WTC11 (cell line): ENCODE data around the gene ARHGAP4. TPM values are rescaled to one million over a fixed set of nuclear protein-coding genes. Genes with fewer than 3 reads are reported as not detected.

Experiments
- ATAC-seq: fragments of 200-7000 bp; cut with Tn5 transposase; 2 replicates; pipeline ENCODE4 v1.10.0; 2021; ENCODE audit warnings: mild to moderate bottlenecking, moderate library complexity
- CTCF ChIA-PET: fragments of 300-600 bp; sonication (Branson Sonifier 250); formaldehyde crosslinking; loops from one replicate; lab custom pipeline; 2021; ENCODE audit warnings: antibody characterized with exemption; lab: Charles Lee
- POLR2A ChIA-PET: fragments of 350-600 bp; sonication (Branson Sonifier 250); formaldehyde crosslinking; loops from one replicate; lab custom pipeline; 2021; ENCODE audit warnings: antibody characterized with exemption; lab: Charles Lee
- DNase-seq: peaks from one replicate; pipeline ENCODE4 v3.0.0; 2021; ENCODE audit warnings: low spot score
- H3K27ac Mint-ChIP-seq: 2 replicates; pipeline ENCODE4 v1.8.0; 2021; ENCODE audit warnings: mixed read lengths
- H3K27me3 Mint-ChIP-seq: 2 replicates; pipeline ENCODE4 v1.8.0; 2021; ENCODE audit warnings: low read depth, mild to moderate bottlenecking, moderate library complexity, mixed read lengths
- H3K36me3 Mint-ChIP-seq: 2 replicates; pipeline ENCODE4 v1.8.0; 2021; ENCODE audit warnings: mixed read lengths
- H3K4me1 Mint-ChIP-seq: 2 replicates; pipeline ENCODE4 v1.8.0; 2022; ENCODE audit warnings: mixed read lengths
- H3K4me3 Mint-ChIP-seq: 2 replicates; pipeline ENCODE4 v1.8.0; 2021; ENCODE audit warnings: mild to moderate bottlenecking, moderate library complexity, mixed read lengths
- H3K9me3 Mint-ChIP-seq: 2 replicates; pipeline ENCODE4 v1.8.0; 2021; ENCODE audit warnings: mixed read lengths
- ESRRA ChIP-seq: sonication (generic); formaldehyde crosslinking; IDR thresholded peaks from 2 replicates; pipeline ENCODE4 v1.8.1; 2022; ENCODE audit warnings: mild to moderate bottlenecking, missing genetic modification reagents, borderline replicate concordance
- HMGA2 ChIP-seq: fragments of 250-450 bp; sonication (Bioruptor Pico); IDR thresholded peaks from 2 replicates; pipeline ENCODE4 v1.4.0; 2021; ENCODE audit warnings: mild to moderate bottlenecking, moderate library complexity
- MYBL2 ChIP-seq: sonication (generic); formaldehyde crosslinking; IDR thresholded peaks from 2 replicates; pipeline ENCODE4 v1.8.1; 2023; ENCODE audit warnings: mild to moderate bottlenecking, moderate library complexity, missing genetic modification reagents
- NFATC4 ChIP-seq: fragments of 250-450 bp; sonication (Bioruptor Pico); IDR thresholded peaks from 2 replicates; pipeline ENCODE4 v1.9.0; 2021; ENCODE audit warnings: mild to moderate bottlenecking
- NR2C2 ChIP-seq: sonication (generic); formaldehyde crosslinking; IDR thresholded peaks from 2 replicates; pipeline ENCODE4 v1.8.0; 2022; ENCODE audit warnings: mild to moderate bottlenecking, missing genetic modification reagents
- OVOL2 ChIP-seq: fragments of 250-450 bp; sonication (Bioruptor Pico); IDR thresholded peaks from 2 replicates; pipeline ENCODE4 v1.9.0; 2021; ENCODE audit warnings: mild to moderate bottlenecking, borderline replicate concordance
- RELA ChIP-seq: sonication (generic); formaldehyde crosslinking; IDR thresholded peaks from 2 replicates; pipeline ENCODE4 v1.8.1; 2022; ENCODE audit warnings: missing genetic modification reagents, mild to moderate bottlenecking, borderline replicate concordance
- SMAD3 ChIP-seq: sonication (generic); formaldehyde crosslinking; IDR thresholded peaks from 2 replicates; pipeline ENCODE4 v1.8.0; 2022; ENCODE audit warnings: missing genetic modification reagents, mild to moderate bottlenecking, borderline replicate concordance
- SP1 ChIP-seq: sonication (generic); formaldehyde crosslinking; conservative IDR thresholded peaks from 2 replicates; pipeline ENCODE4 v1.8.1; 2022; ENCODE audit warnings: missing genetic modification reagents
- TEAD1 ChIP-seq: sonication (generic); formaldehyde crosslinking; IDR thresholded peaks from 2 replicates; pipeline ENCODE4 v1.8.0; 2022; ENCODE audit warnings: mild to moderate bottlenecking, missing genetic modification reagents
- TEAD4 ChIP-seq: sonication (generic); formaldehyde crosslinking; IDR thresholded peaks from 2 replicates; pipeline ENCODE4 v1.8.0; 2022; ENCODE audit warnings: mild to moderate bottlenecking, missing genetic modification reagents
- TP53 ChIP-seq: sonication (generic); formaldehyde crosslinking; IDR thresholded peaks from 2 replicates; pipeline ENCODE4 v1.8.1; 2023; ENCODE audit warnings: mild to moderate bottlenecking, missing genetic modification reagents
- ZNF121 ChIP-seq: sonication (generic); formaldehyde crosslinking; IDR thresholded peaks from 2 replicates; pipeline ENCODE4 v1.8.0; 2023; ENCODE audit warnings: missing genetic modification reagents
- ZNF232 ChIP-seq: sonication (generic); formaldehyde crosslinking; IDR thresholded peaks from 2 replicates; pipeline ENCODE4 v1.8.0; 2022; ENCODE audit warnings: mild to moderate bottlenecking, missing genetic modification reagents
- ZNF423 ChIP-seq: fragments of 250-450 bp; sonication (Bioruptor Pico); IDR thresholded peaks from 2 replicates; pipeline ENCODE4 v2.1.2; 2022; ENCODE audit warnings: mild to moderate bottlenecking, moderate library complexity
- total RNA-seq: library from RNA; stranded (reverse); gene quantifications from 3 replicates; pipeline ENCODE4 v1.2.3, GENCODE V29; 2021
- TF ChIP-seq, protein P1 (sequence below): sonication (generic); formaldehyde crosslinking; IDR thresholded peaks from 2 replicates; pipeline ENCODE4 v1.8.0; 2022; ENCODE audit warnings: mild to moderate bottlenecking, missing genetic modification reagents
- TF ChIP-seq, protein P2 (sequence below): fragments of 250-450 bp; sonication (Bioruptor Pico); IDR thresholded peaks from 2 replicates; pipeline ENCODE4 v1.9.0; 2021; ENCODE audit warnings: mild to moderate bottlenecking
- TF ChIP-seq, protein P3 (sequence below): sonication (generic); formaldehyde crosslinking; IDR thresholded peaks from 2 replicates; pipeline ENCODE4 v1.8.0; 2022; ENCODE audit warnings: missing genetic modification reagents
- TF ChIP-seq, protein P4 (sequence below): sonication (generic); formaldehyde crosslinking; conservative IDR thresholded peaks from 2 replicates; pipeline ENCODE4 v1.8.1; 2022; ENCODE audit warnings: mild to moderate bottlenecking, missing genetic modification reagents
- TF ChIP-seq, protein P5 (sequence below): sonication (generic); formaldehyde crosslinking; IDR thresholded peaks from 2 replicates; pipeline ENCODE4 v1.8.0; 2022; ENCODE audit warnings: mild to moderate bottlenecking, missing genetic modification reagents
- TF ChIP-seq, protein P6 (sequence below): fragments of 250-450 bp; sonication (Bioruptor Pico); IDR thresholded peaks from 2 replicates; pipeline ENCODE4 v1.9.0; 2021; ENCODE audit warnings: mild to moderate bottlenecking, borderline replicate concordance

Gene ARHGAP4
- total RNA-seq, 1 experiment from 2014 or later: 52.1 TPM

DNA sequence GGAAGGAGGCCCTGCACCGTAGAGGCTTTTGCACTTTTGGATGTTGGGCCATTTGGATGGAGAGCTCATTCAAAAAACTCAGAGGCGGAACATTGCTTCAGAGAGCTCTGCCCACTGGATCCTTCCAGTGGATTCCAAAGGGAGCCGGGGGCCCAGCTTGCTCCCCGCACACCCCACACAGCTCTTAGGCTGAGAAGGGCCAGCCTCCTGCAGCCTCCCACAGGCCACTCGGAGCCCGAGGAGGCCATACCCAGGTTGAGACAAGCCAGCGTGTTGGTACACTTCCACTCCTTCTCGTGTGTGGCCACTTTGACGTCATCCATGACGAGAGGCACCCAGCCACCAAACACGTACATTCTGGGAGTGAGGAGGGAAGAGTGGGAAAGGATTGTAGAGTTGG, 35.2 kb upstream of the ARHGAP4 start (continued):
- TF ChIP-seq HMGA2 (CRISPR knock-in tag) (no peak), OVOL2 (CRISPR knock-in tag) (no peak), ESRRA (CRISPR knock-in tag) (no peak), SP1 (CRISPR knock-in tag) (no peak), ZNF232 (CRISPR knock-in tag) (no peak), ZNF423 (CRISPR knock-in tag) (no peak), RELA (CRISPR knock-in tag) (no peak), MYBL2 (CRISPR knock-in tag) (no peak)
- TF ChIP-seq, protein P1, sequence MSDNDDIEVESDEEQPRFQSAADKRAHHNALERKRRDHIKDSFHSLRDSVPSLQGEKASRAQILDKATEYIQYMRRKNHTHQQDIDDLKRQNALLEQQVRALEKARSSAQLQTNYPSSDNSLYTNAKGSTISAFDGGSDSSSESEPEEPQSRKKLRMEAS (CRISPR knock-in tag): no peak
- TF ChIP-seq, all 79 proteins: peak for 0

GRCh38 chrX:153960786-153961185, 34.7 kb upstream of the ARHGAP4 start:
- CTCF ChIA-PET: interaction anchor here (1.4 kb wide), 1 partner anchor 36 kb away, joined by 3 read pairs; no protein-coding TSS in a partner anchor
- no peaks in the 10 kb centered on the region for H3K4me1 Mint-ChIP-seq
- peaks cover 24% of the 10 kb centered on the region for H3K36me3 Mint-ChIP-seq
- DNase-seq (no peak), ATAC-seq (no peak)
- H3K27me3 Mint-ChIP-seq: no peaks in the 10 kb centered on the region
- POLR2A ChIA-PET: no interaction called here
- no peak overlapping the region for H3K4me3 Mint-ChIP-seq
- no peaks in the 10 kb centered on the region for H3K9me3 Mint-ChIP-seq
- no peak overlapping the region for H3K27ac Mint-ChIP-seq
- TF ChIP-seq SMAD3 (CRISPR knock-in tag) (no peak), TP53 (CRISPR knock-in tag) (no peak), TEAD4 (CRISPR knock-in tag) (no peak)

DNA sequence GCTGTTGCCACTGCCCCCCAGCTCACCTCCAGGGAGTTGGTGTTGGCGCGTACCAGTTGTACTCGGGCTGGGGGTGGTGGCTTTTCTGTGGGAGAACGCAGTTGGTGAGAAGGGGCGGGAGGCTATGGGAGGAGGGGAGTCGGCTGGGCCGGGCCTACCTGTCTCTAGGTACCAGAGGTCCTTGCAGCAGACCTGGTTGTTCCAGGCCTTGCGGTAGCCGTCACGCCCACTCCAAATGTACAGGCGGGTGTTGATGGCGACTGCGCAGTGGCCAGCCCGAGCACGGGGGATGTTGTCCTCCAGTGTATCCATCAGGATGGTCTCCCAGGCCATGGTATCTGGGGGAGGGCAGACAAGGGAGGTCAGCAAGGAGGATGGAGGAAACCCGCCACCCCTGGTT, 34.0 kb upstream of the ARHGAP4 start:
- POLR2A ChIA-PET: no interaction called here
- TF ChIP-seq, protein P2, sequence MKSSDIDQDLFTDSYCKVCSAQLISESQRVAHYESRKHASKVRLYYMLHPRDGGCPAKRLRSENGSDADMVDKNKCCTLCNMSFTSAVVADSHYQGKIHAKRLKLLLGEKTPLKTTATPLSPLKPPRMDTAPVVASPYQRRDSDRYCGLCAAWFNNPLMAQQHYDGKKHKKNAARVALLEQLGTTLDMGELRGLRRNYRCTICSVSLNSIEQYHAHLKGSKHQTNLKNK: no peak
- TF ChIP-seq ZNF121 (CRISPR knock-in tag) (no peak), NR2C2 (CRISPR knock-in tag) (no peak), HMGA2 (CRISPR knock-in tag) (no peak), TEAD1 (CRISPR knock-in tag) (no peak)
- TF ChIP-seq, protein P3, sequence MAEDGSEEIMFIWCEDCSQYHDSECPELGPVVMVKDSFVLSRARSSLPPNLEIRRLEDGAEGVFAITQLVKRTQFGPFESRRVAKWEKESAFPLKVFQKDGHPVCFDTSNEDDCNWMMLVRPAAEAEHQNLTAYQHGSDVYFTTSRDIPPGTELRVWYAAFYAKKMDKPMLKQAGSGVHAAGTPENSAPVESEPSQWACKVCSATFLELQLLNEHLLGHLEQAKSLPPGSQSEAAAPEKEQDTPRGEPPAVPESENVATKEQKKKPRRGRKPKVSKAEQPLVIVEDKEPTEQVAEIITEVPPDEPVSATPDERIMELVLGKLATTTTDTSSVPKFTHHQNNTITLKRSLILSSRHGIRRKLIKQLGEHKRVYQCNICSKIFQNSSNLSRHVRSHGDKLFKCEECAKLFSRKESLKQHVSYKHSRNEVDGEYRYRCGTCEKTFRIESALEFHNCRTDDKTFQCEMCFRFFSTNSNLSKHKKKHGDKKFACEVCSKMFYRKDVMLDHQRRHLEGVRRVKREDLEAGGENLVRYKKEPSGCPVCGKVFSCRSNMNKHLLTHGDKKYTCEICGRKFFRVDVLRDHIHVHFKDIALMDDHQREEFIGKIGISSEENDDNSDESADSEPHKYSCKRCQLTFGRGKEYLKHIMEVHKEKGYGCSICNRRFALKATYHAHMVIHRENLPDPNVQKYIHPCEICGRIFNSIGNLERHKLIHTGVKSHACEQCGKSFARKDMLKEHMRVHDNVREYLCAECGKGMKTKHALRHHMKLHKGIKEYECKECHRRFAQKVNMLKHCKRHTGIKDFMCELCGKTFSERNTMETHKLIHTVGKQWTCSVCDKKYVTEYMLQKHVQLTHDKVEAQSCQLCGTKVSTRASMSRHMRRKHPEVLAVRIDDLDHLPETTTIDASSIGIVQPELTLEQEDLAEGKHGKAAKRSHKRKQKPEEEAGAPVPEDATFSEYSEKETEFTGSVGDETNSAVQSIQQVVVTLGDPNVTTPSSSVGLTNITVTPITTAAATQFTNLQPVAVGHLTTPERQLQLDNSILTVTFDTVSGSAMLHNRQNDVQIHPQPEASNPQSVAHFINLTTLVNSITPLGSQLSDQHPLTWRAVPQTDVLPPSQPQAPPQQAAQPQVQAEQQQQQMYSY (CRISPR knock-in tag): no peak
- TF ChIP-seq, all 79 proteins: peak for 0
- Mint-ChIP-seq H3K27ac (no peak overlapping the region), H3K9me3 (no peaks in the 10 kb centered on the region), H3K4me3 (no peak overlapping the region), H3K36me3 (peaks cover 26% of the 10 kb centered on the region), H3K4me1 (no peaks in the 10 kb centered on the region), H3K27me3 (no peaks in the 10 kb centered on the region)
- CTCF ChIA-PET: no interaction called here
- DNase-seq (no peak), ATAC-seq (no peak)

- ChIA-PET POLR2A (no interaction called here), CTCF (no interaction called here)
- no peaks in the 10 kb centered on the region for H3K9me3 Mint-ChIP-seq
- ATAC-seq: no peak
- no peak for DNase-seq
- peaks cover 28% of the 10 kb centered on the region for H3K36me3 Mint-ChIP-seq
- no peaks in the 10 kb centered on the region for H3K4me1 Mint-ChIP-seq
- no peak overlapping the region for H3K4me3 Mint-ChIP-seq
- no peak overlapping the region for H3K27ac Mint-ChIP-seq
- H3K27me3 Mint-ChIP-seq: no peaks in the 10 kb centered on the region
- TF ChIP-seq NFATC4 (CRISPR knock-in tag) (no peak), RELA (CRISPR knock-in tag) (no peak)
- TF ChIP-seq, protein P4, sequence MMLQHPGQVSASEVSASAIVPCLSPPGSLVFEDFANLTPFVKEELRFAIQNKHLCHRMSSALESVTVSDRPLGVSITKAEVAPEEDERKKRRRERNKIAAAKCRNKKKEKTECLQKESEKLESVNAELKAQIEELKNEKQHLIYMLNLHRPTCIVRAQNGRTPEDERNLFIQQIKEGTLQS (CRISPR knock-in tag): no peak
- TF ChIP-seq, protein P5, sequence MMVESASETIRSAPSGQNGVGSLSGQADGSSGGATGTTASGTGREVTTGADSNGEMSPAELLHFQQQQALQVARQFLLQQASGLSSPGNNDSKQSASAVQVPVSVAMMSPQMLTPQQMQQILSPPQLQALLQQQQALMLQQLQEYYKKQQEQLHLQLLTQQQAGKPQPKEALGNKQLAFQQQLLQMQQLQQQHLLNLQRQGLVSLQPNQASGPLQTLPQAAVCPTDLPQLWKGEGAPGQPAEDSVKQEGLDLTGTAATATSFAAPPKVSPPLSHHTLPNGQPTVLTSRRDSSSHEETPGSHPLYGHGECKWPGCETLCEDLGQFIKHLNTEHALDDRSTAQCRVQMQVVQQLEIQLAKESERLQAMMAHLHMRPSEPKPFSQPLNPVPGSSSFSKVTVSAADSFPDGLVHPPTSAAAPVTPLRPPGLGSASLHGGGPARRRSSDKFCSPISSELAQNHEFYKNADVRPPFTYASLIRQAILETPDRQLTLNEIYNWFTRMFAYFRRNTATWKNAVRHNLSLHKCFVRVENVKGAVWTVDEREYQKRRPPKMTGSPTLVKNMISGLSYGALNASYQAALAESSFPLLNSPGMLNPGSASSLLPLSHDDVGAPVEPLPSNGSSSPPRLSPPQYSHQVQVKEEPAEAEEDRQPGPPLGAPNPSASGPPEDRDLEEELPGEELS: no peak
- TF ChIP-seq, protein P6, sequence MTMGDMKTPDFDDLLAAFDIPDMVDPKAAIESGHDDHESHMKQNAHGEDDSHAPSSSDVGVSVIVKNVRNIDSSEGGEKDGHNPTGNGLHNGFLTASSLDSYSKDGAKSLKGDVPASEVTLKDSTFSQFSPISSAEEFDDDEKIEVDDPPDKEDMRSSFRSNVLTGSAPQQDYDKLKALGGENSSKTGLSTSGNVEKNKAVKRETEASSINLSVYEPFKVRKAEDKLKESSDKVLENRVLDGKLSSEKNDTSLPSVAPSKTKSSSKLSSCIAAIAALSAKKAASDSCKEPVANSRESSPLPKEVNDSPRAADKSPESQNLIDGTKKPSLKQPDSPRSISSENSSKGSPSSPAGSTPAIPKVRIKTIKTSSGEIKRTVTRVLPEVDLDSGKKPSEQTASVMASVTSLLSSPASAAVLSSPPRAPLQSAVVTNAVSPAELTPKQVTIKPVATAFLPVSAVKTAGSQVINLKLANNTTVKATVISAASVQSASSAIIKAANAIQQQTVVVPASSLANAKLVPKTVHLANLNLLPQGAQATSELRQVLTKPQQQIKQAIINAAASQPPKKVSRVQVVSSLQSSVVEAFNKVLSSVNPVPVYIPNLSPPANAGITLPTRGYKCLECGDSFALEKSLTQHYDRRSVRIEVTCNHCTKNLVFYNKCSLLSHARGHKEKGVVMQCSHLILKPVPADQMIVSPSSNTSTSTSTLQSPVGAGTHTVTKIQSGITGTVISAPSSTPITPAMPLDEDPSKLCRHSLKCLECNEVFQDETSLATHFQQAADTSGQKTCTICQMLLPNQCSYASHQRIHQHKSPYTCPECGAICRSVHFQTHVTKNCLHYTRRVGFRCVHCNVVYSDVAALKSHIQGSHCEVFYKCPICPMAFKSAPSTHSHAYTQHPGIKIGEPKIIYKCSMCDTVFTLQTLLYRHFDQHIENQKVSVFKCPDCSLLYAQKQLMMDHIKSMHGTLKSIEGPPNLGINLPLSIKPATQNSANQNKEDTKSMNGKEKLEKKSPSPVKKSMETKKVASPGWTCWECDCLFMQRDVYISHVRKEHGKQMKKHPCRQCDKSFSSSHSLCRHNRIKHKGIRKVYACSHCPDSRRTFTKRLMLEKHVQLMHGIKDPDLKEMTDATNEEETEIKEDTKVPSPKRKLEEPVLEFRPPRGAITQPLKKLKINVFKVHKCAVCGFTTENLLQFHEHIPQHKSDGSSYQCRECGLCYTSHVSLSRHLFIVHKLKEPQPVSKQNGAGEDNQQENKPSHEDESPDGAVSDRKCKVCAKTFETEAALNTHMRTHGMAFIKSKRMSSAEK (CRISPR knock-in tag): no peak
Observed at GRCh38 chrX:153959649-153960048, 33.6 kb upstream of the ARHGAP4 start.
